HG02610 (cell line): ENCODE data around the gene C9orf78.
A peak's percentile ranks its signal among the peaks of the same experiment; 100 is the strongest.
"Not testable (repeated sequence)": the region's sequence is repeated elsewhere in the genome, so short reads cannot be mapped to it uniquely, and the experiment has no call there.

Source experiments
- ATAC-seq: cut with Tn5 transposase; IDR thresholded peaks from one replicate; pipeline ENCODE4 v1.9.1; 2021; ENCODE audit warnings: mild to moderate bottlenecking, moderate library complexity; ENCODE audit not compliant: unreplicated experiment

Gene C9orf78

GRCh38 chr9:129813661-129814060 lies 21.4 kb downstream of the C9orf78 start:
- ATAC-seq, result no peak

- ATAC-seq, result no peak
Measured at GRCh38 chr9:129812385-129812784, 22.7 kb downstream of the C9orf78 start.

DNA sequence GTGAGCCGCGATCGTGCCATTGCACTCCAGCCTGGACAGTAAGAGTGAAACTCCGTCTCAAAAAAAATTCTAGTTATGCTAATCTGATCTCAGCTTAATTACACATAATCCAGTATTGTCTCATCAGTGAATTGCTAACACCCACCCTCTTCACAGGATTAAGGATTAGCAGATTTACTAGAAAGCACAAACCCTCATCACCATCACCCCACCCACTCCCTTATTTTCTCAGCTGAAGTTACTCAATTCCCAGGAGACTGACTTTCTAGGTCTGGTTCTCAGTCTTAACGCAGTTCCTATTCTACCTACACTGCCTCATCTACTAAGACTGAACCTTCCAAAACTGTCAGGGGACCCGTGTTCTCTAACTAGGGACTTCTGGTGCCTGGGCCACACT lies 23.1 kb downstream of the C9orf78 start:
- no peak for ATAC-seq

- no peak for ATAC-seq
Measured at GRCh38 chr9:129810788-129811187, 24.3 kb downstream of the C9orf78 start.

GRCh38 chr9:129810116-129810515 lies 25.0 kb downstream of the C9orf78 start:
- ATAC-seq, result no peak

GRCh38 chr9:129809346-129809745 lies 25.7 kb downstream of the C9orf78 start:
- no peak for ATAC-seq

DNA sequence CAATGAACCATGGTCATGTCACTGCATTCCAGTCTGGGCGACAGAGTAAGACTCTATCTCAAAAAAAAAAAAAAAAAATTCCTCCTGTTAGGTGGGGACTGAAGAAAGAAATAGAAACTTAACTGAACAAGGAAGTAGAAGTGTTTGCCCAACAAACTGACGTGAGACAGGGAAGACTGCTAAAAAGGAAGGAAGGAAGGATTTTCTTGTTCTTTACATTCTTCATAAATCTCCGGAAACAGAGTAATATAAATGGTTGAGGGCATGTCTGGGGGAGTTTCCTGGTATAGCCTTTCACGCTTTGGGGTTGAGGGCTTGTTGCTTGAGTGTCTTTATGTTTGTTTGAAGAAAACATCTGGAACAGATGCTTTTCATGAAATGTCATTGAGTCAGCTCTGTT lies 29.0 kb downstream of the C9orf78 start:
- ATAC-seq, result no peak

GRCh38 chr9:129803676-129804060 lies 31.4 kb downstream of the C9orf78 start:
- ATAC-seq, result no peak

DNA sequence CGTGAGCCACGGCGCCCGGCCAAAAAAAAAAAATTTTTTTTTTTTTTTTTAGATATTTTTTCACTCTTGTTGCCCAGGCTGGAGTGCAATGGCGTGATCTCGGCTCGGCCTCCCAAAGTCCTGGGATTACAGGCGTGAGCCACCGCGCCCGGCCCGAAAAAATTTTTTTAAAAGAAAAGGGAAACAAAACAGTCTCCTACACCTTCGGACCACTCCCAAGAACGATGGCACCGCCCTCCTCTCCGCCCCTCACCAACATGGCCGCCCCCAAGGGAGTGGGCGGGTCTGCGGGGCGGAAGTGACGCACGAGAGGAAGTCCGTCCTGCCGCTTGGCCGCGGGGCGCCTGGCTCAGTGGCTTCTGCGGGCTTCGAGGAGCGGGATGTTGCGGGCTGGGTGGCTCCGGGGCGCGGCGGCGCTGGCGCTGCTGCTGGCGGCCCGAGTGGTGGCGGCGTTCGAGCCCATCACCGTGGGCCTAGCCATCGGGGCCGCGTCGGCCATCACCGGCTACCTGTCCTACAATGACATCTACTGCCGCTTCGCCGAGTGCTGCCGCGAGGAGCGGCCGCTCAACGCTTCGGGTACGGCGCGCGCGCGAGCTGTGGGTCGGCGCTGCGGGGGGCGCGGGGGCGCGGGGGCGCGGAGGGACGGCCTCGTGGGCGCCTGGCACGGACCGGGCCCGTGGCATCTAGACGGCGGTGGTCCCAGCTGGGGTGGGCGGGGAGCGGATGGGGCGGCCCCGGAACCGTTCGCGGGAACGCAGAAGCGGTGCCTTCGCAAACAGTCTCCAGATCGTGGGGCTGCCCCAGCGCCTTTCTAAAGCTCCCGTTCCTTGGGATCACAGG lies 32.0 kb downstream of the C9orf78 start, which contains the start of gene TOR1B:
TOR1B (plus strand) TSS at position 352 of the 843 bp plus-strand sequence; CDS start at position 381, 29 bp downstream.
- peak; percentile 82 for ATAC-seq

DNA sequence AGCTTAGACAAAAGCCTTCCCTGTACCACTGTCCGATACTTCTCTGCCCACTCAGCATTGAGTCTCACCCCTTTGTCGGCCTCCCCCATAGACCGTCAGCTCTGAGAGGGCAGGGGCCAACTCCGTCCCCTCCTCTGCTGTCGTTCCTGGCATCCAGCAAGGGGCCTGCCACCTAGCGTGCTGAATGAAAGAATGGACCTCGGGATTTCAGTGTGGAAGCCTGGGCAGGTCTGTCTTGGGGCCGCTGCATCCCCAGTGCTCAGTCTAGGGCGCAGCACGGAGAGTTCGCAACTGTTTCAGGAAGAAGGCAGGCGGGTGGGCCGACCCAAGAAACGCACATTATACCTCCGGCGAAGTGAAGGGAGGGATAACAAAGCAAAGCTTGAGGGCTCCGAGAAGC lies 33.6 kb downstream of the C9orf78 start:
- no peak for ATAC-seq

- ATAC-seq, result no peak
Measured at GRCh38 chr9:129798973-129799372, 36.1 kb downstream of the C9orf78 start.

GRCh38 chr9:129796029-129796428 lies 39.0 kb downstream of the C9orf78 start:
- not testable (repeated sequence) for ATAC-seq

DNA sequence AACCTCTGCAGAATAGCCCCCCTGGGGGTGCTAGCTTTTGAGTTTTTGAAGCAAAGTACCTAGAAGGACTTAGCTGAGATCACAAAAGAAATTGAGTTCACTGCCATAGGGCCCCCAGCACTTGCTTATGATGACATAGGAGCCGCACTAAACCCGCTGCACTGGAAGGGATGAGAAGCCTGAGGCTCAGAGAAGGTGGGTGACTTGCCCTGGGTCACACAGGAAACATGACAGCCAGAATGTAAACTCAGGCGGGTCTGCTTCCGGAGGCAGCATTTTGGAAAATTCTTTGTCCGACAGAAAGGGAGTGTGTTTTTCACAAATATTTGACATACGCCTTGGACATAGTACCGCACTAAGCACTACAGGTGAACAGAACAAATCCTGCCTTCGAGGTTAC lies 40.5 kb downstream of the C9orf78 start:
- no peak for ATAC-seq

GRCh38 chr9:129786481-129786880 lies 48.6 kb downstream of the C9orf78 start:
- ATAC-seq, result no peak

DNA sequence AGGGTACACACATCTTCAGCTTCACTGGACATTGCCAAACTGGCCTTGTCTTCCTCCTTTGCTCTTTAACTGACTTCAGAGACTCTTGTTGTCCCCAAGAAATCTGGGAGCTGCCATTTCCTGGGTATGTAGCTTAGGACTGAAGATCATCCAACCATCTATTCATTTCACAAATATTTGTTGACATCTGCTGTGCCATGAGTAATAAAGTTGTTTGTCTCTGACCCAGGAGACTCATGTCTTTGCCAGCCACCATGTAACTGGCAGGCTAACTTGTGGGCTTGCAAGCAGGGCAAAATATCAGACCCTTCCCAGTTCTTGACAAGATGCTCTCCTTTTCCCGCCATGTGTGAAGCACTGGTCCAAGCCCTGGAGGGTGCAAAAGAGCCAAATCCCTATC lies 49.2 kb downstream of the C9orf78 start:
- no peak for ATAC-seq

- not testable (repeated sequence) for ATAC-seq
Measured at GRCh38 chr9:129784970-129785369, 50.1 kb downstream of the C9orf78 start.

GRCh38 chr9:129783516-129784361 lies 51.3 kb downstream of the C9orf78 start:
- peak; percentile 50 for ATAC-seq

DNA sequence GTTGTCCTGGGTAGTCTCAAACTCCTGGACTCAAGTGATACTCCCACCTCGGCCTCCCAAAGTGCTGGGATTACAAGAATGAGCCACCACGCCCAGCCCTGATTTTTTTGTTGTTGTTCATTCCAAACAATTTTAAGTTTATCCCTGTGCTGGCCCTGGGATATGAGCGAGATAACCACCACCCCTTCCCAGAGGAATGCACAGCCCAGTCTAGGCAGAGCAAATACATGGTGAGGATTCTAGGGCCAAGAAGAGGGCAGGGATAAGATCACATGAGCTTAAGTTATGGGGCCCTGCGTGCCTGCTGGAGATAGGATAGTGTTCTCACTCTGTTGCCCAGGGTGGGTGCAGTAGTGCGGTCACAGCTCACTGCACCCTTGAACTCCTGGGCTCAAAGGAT lies 53.1 kb downstream of the C9orf78 start:
- ATAC-seq, result no peak

GRCh38 chr9:129781131-129781530 lies 53.9 kb downstream of the C9orf78 start:
- no peak for ATAC-seq

DNA sequence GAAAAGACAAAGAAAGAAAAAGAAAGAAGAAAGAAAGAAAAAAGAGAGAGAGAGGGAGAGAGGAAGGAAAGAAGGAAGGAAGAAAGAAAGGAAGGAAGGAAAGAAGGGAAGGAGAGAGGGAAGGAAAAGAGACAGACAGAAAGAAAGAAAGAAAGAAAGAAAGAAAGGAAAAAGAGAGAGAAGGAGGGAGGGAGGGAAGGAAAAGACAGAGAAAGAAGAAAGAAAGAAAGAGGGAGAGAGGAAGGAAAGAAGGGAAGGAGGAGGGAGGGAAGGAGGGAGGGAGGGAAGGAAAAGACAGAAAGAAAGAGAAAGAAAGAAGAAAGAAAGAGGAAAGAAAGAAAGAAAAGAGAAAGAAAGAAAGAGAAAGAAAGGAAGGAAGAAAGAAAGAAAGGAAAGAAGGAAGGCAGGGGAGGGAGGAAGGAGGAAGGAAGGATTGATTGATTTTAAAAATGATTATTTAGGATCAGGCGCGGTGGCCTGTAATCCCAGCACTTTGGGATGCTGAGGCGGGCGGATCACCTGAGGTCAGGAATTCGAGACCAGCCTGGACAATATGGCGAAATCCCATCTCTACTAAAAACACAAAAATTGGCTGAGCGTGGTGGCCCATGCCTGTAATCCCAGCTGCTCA lies 55.4 kb downstream of the C9orf78 start:
- no peak for ATAC-seq

GRCh38 chr9:129778469-129778868 lies 56.6 kb downstream of the C9orf78 start:
- no peak for ATAC-seq
